ENCODE results near the gene MFSD6.
A peak's percentile ranks its signal among the peaks of the same experiment; 100 is the strongest.

Gene MFSD6

DNA sequence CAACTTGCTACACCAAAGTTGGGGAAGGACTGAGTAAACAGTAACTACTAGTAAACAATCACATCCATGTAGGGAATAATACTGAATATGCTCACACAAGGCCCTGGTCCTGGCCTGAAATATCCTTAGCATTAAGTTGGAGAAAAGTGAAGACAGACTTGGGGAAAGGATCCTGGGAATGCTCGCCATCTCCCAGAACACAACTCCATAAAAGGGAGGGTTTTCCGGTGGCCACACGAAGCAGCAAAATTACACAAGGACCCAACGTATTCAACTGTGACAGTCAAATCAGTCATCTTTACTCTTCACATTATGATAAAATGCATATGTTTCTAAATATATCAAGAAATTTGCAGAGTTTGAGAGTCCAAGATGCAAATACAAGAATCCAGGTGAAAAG, 119.1 kb downstream of the MFSD6 start:
- no peak for TF ChIP-seq EZH2phosphoT487 (IDR thresholded peaks at IDR 0.05; ENCODE audit: borderline replicate concordance, low read length)
- TF ChIP-seq, protein P1, sequence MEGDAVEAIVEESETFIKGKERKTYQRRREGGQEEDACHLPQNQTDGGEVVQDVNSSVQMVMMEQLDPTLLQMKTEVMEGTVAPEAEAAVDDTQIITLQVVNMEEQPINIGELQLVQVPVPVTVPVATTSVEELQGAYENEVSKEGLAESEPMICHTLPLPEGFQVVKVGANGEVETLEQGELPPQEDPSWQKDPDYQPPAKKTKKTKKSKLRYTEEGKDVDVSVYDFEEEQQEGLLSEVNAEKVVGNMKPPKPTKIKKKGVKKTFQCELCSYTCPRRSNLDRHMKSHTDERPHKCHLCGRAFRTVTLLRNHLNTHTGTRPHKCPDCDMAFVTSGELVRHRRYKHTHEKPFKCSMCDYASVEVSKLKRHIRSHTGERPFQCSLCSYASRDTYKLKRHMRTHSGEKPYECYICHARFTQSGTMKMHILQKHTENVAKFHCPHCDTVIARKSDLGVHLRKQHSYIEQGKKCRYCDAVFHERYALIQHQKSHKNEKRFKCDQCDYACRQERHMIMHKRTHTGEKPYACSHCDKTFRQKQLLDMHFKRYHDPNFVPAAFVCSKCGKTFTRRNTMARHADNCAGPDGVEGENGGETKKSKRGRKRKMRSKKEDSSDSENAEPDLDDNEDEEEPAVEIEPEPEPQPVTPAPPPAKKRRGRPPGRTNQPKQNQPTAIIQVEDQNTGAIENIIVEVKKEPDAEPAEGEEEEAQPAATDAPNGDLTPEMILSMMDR (IDR thresholded peaks at IDR 0.05; ENCODE audit: low read depth, low read length, poor library complexity, severe bottlenecking), result no peak
- Histone ChIP-seq H3K27me3 (ENCODE audit: control insufficient read depth, low read length) (no peaks in the 10 kb centered on the region), H3F3A (ENCODE audit: control insufficient read depth, insufficient read depth) (peaks cover 18% of the 10 kb centered on the region), H3K4me1 (ENCODE audit: control insufficient read depth, low read length) (peaks cover 65% of the 10 kb centered on the region), H3K36me3 (ENCODE audit: control insufficient read depth, low read length) (peaks cover 14% of the 10 kb centered on the region), H3K9me3 (ENCODE audit: control insufficient read depth, insufficient read depth, low read length) (no peaks in the 10 kb centered on the region), H3K79me2 (ENCODE audit: control insufficient read depth, low read length) (peaks cover 26% of the 10 kb centered on the region), H3K9me2 (replicated peaks; ENCODE audit: control insufficient read depth, low read length) (no peaks in the 10 kb centered on the region), H3K4me3 (ENCODE audit: low read length) (peak overlapping the region; percentile 66), H4K20me1 (ENCODE audit: control insufficient read depth, insufficient read depth, low read depth, low read length) (no peaks in the 10 kb centered on the region), H3K27ac (ENCODE audit: low read depth, low read length) (peak overlapping the region; percentile 63), H3K4me2 (ENCODE audit: low read length) (peak overlapping the region; percentile 79)

DNA sequence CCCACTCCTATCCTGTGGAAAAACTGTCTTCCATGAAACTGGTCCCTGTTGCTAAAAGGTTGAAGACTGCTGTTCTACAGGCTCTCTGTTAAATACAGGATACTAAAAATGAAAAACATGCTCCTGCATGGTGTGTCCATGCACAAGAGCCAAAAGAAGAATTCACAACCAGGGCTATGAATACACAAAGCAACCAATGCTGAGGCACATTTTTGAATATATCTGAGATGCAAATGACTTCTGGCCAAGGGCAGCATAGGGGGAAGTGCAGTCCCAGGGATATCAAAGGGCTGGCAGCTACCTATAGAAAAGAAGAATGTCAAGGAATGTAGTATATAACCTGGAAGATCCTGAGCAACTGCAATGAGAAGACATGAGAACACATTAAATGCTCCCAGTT, 119.8 kb downstream of the MFSD6 start:
- Histone ChIP-seq H3K27ac (ENCODE audit: low read depth, low read length) (peak overlapping the region; percentile 63), H3K4me1 (ENCODE audit: control insufficient read depth, low read length) (peaks cover 72% of the 10 kb centered on the region), H3K79me2 (ENCODE audit: control insufficient read depth, low read length) (peaks cover 30% of the 10 kb centered on the region), H3K4me2 (ENCODE audit: low read length) (peak overlapping the region; percentile 79), H3K9me3 (ENCODE audit: control insufficient read depth, insufficient read depth, low read length) (no peaks in the 10 kb centered on the region), H3F3A (ENCODE audit: control insufficient read depth, insufficient read depth) (peaks cover 22% of the 10 kb centered on the region), H3K36me3 (ENCODE audit: control insufficient read depth, low read length) (peaks cover 14% of the 10 kb centered on the region), H4K20me1 (ENCODE audit: control insufficient read depth, insufficient read depth, low read depth, low read length) (no peaks in the 10 kb centered on the region), H3K27me3 (ENCODE audit: control insufficient read depth, low read length) (no peaks in the 10 kb centered on the region), H3K9me2 (replicated peaks; ENCODE audit: control insufficient read depth, low read length) (no peaks in the 10 kb centered on the region), H3K4me3 (ENCODE audit: low read length) (peak overlapping the region; percentile 66)
- TF ChIP-seq, protein P1 (IDR thresholded peaks at IDR 0.05; ENCODE audit: low read depth, low read length, poor library complexity, severe bottlenecking), result no peak
- no peak for TF ChIP-seq EZH2phosphoT487 (IDR thresholded peaks at IDR 0.05; ENCODE audit: borderline replicate concordance, low read length)

DNA sequence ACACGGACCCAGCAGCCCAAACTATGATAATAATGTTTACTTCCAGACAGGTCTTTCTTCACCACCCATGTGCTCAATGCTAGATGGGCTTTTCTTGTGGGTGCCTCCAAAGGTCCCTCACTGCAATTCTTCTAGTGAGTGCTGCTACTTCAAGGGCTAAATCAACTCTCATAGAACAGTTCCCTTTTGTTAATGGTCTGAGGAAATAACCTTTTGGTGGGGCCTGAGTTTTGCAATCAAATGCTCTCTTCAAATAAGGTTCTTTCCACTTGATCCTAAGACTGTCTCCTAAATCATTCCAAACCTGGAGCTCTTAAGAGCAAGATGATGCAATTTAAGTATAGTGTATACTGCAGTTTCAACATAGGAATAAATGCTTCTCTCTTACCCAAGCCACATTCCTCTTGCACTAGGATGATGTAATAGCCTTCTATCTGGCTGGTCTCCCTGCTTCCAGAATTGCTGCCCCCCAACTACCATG, 120.4 kb downstream of the MFSD6 start:
- Histone ChIP-seq H3K4me2 (ENCODE audit: low read length) (peak overlapping the region; percentile 79), H3K9me2 (replicated peaks; ENCODE audit: control insufficient read depth, low read length) (no peaks in the 10 kb centered on the region), H3K79me2 (ENCODE audit: control insufficient read depth, low read length) (peaks cover 37% of the 10 kb centered on the region), H3F3A (ENCODE audit: control insufficient read depth, insufficient read depth) (peaks cover 26% of the 10 kb centered on the region), H3K27ac (ENCODE audit: low read depth, low read length) (peak overlapping the region; percentile 63), H3K36me3 (ENCODE audit: control insufficient read depth, low read length) (peaks cover 14% of the 10 kb centered on the region), H3K27me3 (ENCODE audit: control insufficient read depth, low read length) (no peaks in the 10 kb centered on the region), H4K20me1 (ENCODE audit: control insufficient read depth, insufficient read depth, low read depth, low read length) (no peaks in the 10 kb centered on the region), H3K9me3 (ENCODE audit: control insufficient read depth, insufficient read depth, low read length) (no peaks in the 10 kb centered on the region), H3K4me1 (ENCODE audit: control insufficient read depth, low read length) (peaks cover 79% of the 10 kb centered on the region), H3K4me3 (ENCODE audit: low read length) (no peak overlapping the region)
- TF ChIP-seq, protein P1 (IDR thresholded peaks at IDR 0.05; ENCODE audit: low read depth, low read length, poor library complexity, severe bottlenecking), result no peak
- TF ChIP-seq EZH2phosphoT487 (IDR thresholded peaks at IDR 0.05; ENCODE audit: borderline replicate concordance, low read length), result no peak
